Sigmoid colon (tissue), 4 donors: ENCODE results near the gene MTPN.

Source experiments
- EP300 ChIP-seq, 4 donors: sonication (generic); formaldehyde crosslinking; IDR thresholded peaks; one replicate each; pipeline ENCODE4 v1.6.1; 2017; ENCODE audit warnings: antibody characterized with exemption in 4 of 4
- TF ChIP-seq, protein P1 (sequence below), 4 experiments: fragments of 450-650 bp in 3 of 4; fragments of 200-600 bp in 1 of 4; IDR thresholded peaks; one replicate each; pipeline ENCODE4 v1.5.1; 2016 to 2019; ENCODE audit warnings: antibody characterized with exemption in 4 of 4, mild to moderate bottlenecking in 3 of 4, moderate library complexity in 2 of 4

DNA sequence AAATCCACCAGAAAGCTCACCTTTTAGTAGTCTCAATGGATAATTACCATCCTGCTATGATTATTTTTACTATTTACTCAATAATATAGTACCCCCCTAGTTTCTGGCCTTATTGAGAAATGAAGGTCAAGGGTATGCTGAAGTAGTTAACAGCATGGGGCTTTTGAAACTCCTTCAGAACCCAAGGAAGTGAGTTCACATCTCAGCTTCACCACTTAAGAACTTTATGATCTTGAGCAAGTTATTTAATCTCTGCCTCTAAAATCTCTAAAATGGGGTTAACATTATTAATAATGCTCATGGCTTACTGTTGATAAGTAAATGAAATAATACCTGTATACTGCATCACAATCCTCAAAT lies 5.8 kb downstream of the MTPN start:
- TF ChIP-seq, protein P1, sequence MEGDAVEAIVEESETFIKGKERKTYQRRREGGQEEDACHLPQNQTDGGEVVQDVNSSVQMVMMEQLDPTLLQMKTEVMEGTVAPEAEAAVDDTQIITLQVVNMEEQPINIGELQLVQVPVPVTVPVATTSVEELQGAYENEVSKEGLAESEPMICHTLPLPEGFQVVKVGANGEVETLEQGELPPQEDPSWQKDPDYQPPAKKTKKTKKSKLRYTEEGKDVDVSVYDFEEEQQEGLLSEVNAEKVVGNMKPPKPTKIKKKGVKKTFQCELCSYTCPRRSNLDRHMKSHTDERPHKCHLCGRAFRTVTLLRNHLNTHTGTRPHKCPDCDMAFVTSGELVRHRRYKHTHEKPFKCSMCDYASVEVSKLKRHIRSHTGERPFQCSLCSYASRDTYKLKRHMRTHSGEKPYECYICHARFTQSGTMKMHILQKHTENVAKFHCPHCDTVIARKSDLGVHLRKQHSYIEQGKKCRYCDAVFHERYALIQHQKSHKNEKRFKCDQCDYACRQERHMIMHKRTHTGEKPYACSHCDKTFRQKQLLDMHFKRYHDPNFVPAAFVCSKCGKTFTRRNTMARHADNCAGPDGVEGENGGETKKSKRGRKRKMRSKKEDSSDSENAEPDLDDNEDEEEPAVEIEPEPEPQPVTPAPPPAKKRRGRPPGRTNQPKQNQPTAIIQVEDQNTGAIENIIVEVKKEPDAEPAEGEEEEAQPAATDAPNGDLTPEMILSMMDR (IDR thresholded peaks at IDR 0.05): no peak
- no peak for TF ChIP-seq EP300 (IDR thresholded peaks at IDR 0.05)
